Measurements from ENCODE around the gene HDAC10.

The HDAC10 gene

GRCh38 chr22:50255607-50256006 is 4.5 kb upstream of the HDAC10 start:
- no peak for DNase-seq (ENCODE audit: low spot score)

- no peak for DNase-seq (ENCODE audit: low spot score)
Observed at GRCh38 chr22:50255099-50255498, 4.0 kb upstream of the HDAC10 start.

GRCh38 chr22:50253941-50254340 is 2.9 kb upstream of the HDAC10 start:
- DNase-seq (ENCODE audit: low spot score) = no peak

GRCh38 chr22:50253046-50253915 is 2.2 kb upstream of the HDAC10 start:
- DNase-seq (ENCODE audit: low spot score) = no peak

DNA sequence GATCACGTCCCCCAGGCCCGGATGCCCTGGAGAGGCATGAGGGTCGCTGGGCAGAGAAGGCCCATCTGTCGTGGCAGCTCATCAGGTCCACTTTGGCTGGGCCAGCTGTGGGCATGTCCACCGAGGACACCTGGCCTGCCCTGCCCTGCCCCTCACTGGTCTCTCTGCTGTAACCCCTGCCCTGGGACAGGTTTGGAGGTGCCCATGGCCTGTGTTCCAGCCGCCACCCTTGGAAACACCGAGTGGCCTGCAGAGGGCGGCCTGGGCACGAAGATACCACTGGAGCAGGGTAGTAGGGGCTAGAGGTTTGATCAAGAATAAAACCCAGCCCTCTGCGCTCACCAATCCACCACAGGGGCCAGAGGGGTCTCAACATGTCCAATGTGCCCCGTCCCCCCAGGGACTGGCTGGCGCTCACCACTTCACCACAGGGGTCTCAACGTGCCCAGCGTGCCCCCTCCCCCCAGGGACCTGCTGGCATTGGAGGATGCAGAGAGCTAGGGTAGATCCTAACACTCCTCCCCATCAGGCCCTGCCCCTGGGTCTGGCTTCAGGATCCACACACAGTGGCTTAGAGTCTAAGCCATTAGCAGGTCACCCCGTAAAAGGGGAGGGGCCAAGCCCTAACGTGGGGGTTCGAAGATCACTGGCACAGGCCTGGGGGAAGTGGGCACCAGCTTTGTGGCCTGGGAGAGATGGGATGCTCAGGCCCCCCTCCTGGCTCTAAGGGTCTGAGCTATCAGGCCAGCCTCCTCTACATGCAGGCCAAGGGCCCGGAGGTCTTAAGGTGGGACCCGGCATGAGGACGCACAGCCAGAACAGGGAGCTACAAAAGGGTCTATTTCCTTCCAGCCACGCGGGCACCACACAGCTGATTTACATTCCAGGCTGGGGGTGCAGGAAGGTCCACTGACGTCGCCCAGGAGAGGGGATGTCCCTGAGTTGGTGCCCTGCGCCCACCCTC is 1.3 kb upstream of the HDAC10 start:
- DNase-seq (ENCODE audit: low spot score) = peak; percentile 36

DNA sequence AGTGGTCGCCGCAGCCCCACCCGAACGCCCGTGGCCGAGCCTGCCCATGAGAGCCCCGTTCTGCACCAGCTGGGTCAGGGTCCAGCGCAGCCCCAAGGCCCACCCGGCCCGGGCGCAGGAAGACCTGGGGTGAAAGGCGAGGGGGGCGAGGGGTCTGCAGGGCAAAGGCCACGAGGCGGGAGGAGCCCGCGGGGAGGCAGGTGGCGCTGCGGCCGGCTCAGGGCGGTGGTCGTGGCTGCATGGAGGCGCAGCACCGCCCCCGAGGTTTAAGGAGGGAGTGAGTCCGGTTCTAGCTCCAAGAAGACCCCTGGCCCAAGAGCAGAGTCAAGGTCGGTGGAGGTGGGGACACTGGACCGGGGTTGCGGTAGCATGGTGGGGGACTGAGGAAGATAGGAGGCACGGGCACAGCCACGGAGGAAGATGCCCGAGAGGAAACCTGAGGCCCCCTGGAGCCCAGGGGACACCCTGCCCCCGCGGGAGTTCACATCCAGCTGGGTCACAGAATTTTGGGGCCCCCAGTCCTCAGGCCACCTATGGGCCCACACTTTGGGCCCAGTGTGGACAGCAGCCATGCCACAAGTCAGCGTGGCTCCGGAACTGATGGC is 514 bp upstream of the HDAC10 start:
- no peak for DNase-seq (ENCODE audit: low spot score)

DNA sequence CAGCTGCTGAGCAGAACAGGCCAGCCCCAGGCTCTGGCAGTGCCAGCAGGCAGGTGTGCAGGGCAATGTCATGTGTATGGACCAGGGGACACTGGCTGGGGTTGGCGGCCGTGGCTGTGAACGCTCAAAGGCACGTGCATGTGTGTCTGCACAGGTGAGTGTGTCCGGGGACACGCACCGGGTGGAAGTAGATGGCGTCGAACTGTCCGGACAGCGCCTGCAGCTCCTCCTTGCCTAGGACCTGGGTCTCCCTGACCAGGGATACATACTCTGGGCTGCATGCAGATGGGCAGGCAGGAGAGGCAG is 863 bp downstream of the HDAC10 start:
- DNase-seq (ENCODE audit: low spot score) = no peak

- DNase-seq (ENCODE audit: low spot score) = no peak
Observed at GRCh38 chr22:50249341-50250248, 1.5 kb downstream of the HDAC10 start.

GRCh38 chr22:50248196-50249081 is 2.6 kb downstream of the HDAC10 start:
- DNase-seq (ENCODE audit: low spot score) = no peak

DNA sequence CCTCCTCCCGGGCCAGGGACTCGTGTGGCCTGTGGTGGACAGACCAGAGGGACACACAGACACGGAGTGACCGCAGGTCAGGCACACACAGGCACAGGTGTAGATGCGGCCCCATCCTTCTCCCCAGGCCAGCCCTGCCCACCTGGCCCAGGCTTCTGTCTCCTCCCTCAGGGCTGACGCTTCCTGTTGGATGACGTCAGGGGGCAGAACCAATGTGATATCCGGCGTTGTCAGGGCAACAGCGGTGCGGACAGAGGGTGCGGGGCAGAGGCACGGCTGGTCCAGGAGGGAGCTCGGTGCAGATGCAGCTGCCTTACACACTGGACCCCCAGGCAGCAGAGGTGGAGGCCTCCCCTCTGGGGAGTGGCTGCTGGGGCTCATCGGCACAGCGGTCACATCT is 3.3 kb downstream of the HDAC10 start:
- peak; percentile 15 for DNase-seq (ENCODE audit: low spot score)

DNA sequence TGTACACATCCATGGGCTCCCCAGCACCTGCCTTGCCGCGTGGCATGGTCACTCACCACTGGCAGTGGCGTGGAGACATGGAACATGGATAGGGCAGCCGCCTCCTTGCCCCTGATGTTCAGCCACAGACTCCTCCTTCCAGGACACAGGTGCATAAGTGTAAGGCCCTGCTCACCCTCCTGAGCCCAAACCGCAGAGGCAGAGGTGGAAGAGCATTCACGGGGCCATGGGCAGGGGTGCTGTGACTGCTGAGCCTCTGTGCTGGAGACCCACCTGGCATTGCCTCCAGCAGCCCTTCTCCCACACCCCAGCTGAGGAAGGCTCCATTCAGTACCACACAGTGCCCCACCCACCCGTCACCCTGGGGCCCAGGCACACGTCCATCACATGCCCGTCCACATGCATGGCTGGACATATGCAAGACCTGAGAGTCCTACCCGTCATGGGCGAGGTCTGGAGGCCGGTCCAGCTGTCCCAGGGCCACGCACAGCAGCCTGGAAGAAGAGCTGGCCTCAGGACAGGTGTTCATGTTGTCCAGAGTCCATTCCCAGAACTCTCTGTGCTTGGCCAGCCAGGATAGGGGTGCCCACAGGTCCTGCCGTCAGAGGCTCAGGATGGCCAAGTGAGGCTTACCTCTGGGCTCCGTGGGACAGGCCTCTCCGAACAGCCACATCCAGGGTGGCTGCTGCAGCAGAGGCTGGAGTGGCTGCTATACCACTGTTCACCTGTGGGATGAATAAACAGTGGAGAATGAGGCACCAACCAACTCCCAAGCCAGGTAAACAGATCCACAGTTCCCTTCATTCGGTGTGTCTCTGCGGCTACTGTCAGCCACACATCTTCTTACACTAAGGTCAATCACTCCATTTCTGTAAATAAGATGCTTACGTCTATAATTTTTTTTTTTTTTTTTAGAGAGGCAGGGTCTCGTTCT is 4.6 kb downstream of the HDAC10 start:
- DNase-seq (ENCODE audit: low spot score) = no peak

GRCh38 chr22:50245214-50246072 is 5.6 kb downstream of the HDAC10 start:
- DNase-seq (ENCODE audit: low spot score) = no peak

- peak; percentile 94 for DNase-seq (ENCODE audit: low spot score)
Observed at GRCh38 chr22:50244420-50245213, 6.4 kb downstream of the HDAC10 start, which contains the start of gene TUBGCP6. Gene TUBGCP6, minus strand, starts transcription at chr22:50245023. Its CDS starts 564 bp downstream, at chr22:50244459.

- DNase-seq (ENCODE audit: low spot score) = no peak
Observed at GRCh38 chr22:50243685-50244419, 7.2 kb downstream of the HDAC10 start.

DNA sequence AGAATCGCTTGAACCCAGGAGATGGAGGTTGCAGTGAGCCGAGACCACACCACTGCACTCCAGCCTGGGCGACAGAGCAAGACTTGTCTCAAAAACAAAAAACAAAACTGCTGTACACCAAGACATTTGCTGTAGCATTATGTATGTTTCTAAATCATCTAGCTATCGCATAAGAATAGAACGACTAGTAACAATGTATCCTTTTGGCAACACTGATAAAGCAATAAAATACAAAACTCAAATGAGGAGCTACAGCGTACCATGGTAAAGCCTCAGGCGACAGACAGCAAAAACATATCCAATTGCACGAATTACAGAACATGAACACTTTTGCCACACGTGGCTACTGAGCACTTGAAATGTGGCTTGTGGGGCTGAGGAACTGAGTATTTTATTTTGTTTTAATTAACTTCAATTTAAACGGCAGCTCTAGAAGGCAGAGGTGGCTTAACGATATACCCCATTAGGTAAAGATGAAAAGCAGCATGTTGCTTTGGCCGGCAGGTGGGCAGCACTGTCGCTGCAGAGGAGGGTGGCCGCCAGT is 8.6 kb downstream of the HDAC10 start:
- no peak for DNase-seq (ENCODE audit: low spot score)

- no peak for DNase-seq (ENCODE audit: low spot score)
Observed at GRCh38 chr22:50238755-50239154, 12.3 kb downstream of the HDAC10 start.
